ENCODE results near the gene CA10.

Gene CA10

GRCh38 chr17:51595826-51596398, 562.6 kb downstream of the CA10 start:
- TF ChIP-seq CTCF (IDR thresholded peaks at IDR 0.05; ENCODE audit: low read depth, low read length): no peak

GRCh38 chr17:51590071-51590656, 568.4 kb downstream of the CA10 start:
- no peak overlapping the region for H3K4me3 ChIP-seq (ENCODE audit: low read depth, low read length)
- TF ChIP-seq CTCF (IDR thresholded peaks at IDR 0.05; ENCODE audit: low read depth, low read length): no peak

More at GRCh38 chr17:51595826-51596398, 562.6 kb downstream of the CA10 start:
- no peak overlapping the region for H3K4me3 ChIP-seq (ENCODE audit: low read depth, low read length)

- TF ChIP-seq CTCF (IDR thresholded peaks at IDR 0.05; ENCODE audit: low read depth, low read length): no peak
- H3K4me3 ChIP-seq (ENCODE audit: low read depth, low read length): no peak overlapping the region
These were observed 570.5 kb downstream of the CA10 start for GRCh38 chr17:51588063-51588462.

GRCh38 chr17:51587516-51587915, 571.0 kb downstream of the CA10 start:
- no peak for TF ChIP-seq CTCF (IDR thresholded peaks at IDR 0.05; ENCODE audit: low read depth, low read length)
- no peak overlapping the region for H3K4me3 ChIP-seq (ENCODE audit: low read depth, low read length)

GRCh38 chr17:51585514-51586104, 572.9 kb downstream of the CA10 start:
- H3K4me3 ChIP-seq (ENCODE audit: low read depth, low read length): no peak overlapping the region
- TF ChIP-seq CTCF (IDR thresholded peaks at IDR 0.05; ENCODE audit: low read depth, low read length): no peak

GRCh38 chr17:51580869-51581268, 577.6 kb downstream of the CA10 start:
- H3K4me3 ChIP-seq (ENCODE audit: low read depth, low read length): no peak overlapping the region
- no peak for TF ChIP-seq CTCF (IDR thresholded peaks at IDR 0.05; ENCODE audit: low read depth, low read length)

All from WI38 (cell line).